ENCODE results near the gene RNF113A. TPM values are rescaled to one million over a fixed set of nuclear protein-coding genes. Genes with fewer than 3 reads are reported as not detected.
"Not testable (repeated sequence)": the region's sequence is repeated elsewhere in the genome, so short reads cannot be mapped to it uniquely, and the experiment has no call there.

RNF113A gene
- total and polyA plus RNA-seq, 9 donors: 9.5 to 18.5 (median 13.5) TPM

GRCh38 chrX:119852382-119853353 is 18.9 kb downstream of the RNF113A start, which contains the start of gene UPF3B:
UPF3B (minus strand) TSS chrX:119852963; CDS start chrX:119852928, 35 bp downstream.
- no peaks in the 10 kb centered on the region for H3K36me3 ChIP-seq
- peak; percentile 93 to 97 (median 96) for DNase-seq
- H3K4me1 ChIP-seq (ENCODE audit: insufficient read depth): no peaks in the 10 kb centered on the region
- 28 to 33% (median 32%) methylated on average over 54 of the region's 54 CpGs for WGBS, 3 donors
- H3K27ac ChIP-seq: peak within 1 kb of the TSS; percentile 57 to 82
- peak; percentile 56 for TF ChIP-seq POLR2A (IDR thresholded peaks at IDR 0.05)
- TF ChIP-seq EP300 (IDR thresholded peaks at IDR 0.05): no peak
- no peaks in the 10 kb centered on the region for H3K27me3 ChIP-seq
- peak within 1 kb of the TSS; percentile 69 for H3K4me3 ChIP-seq
- intact Hi-C loops (cut with DNase I): no loop called here
- no peaks in the 10 kb centered on the region for H3K9me3 ChIP-seq

DNA sequence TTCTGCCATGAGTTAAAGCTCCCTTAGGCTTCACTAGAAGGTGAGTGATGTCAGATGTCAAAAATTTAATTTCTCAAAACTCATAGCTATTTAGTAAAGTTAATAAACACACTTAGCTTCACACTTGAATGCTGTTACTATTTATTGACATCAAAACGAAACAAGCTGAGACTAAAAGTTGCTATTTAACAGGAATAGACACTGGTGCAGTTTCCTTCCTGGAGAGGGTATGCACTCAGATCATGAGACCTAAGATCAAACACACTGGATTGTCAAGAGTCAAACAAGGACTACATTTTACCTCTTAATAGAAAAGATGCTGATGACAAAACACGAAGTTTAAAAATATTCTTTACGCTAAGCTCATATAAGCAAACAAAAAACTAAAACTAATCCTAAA is 37.6 kb downstream of the RNF113A start:
- no peaks in the 10 kb centered on the region for H3K36me3 ChIP-seq
- WGBS, 3 donors: 74 to 78% (median 75%) methylated on average over 3 of the region's 3 CpGs
- H3K27me3 ChIP-seq: no peaks in the 10 kb centered on the region

GRCh38 chrX:119828446-119828845 is 43.1 kb downstream of the RNF113A start:
- Histone ChIP-seq H3K27ac (no peak overlapping the region), H3K4me3 (no peak overlapping the region), H3K4me1 (ENCODE audit: insufficient read depth) (no peaks in the 10 kb centered on the region), H3K36me3 (no peaks in the 10 kb centered on the region), H3K9me3 (no peaks in the 10 kb centered on the region), H3K27me3 (no peaks in the 10 kb centered on the region)
- intact Hi-C loops (cut with DNase I): no loop called here
- no peak for DNase-seq
- WGBS, 3 donors: 83 to 92% (median 88%) methylated on average over 5 of the region's 5 CpGs
- TF ChIP-seq EP300 (IDR thresholded peaks at IDR 0.05) (no peak), CTCF (IDR thresholded peaks at IDR 0.05) (no peak), POLR2A (IDR thresholded peaks at IDR 0.05) (no peak)

More for the DNA sequence above, 37.6 kb downstream of the RNF113A start:
- no peak for DNase-seq
- H3K4me3 ChIP-seq: no peak overlapping the region
- no peak overlapping the region for H3K27ac ChIP-seq
- no peaks in the 10 kb centered on the region for H3K9me3 ChIP-seq
- no peaks in the 10 kb centered on the region for H3K4me1 ChIP-seq (ENCODE audit: insufficient read depth)
- intact Hi-C loops (cut with DNase I): no loop called here
- no peak for TF ChIP-seq EP300 (IDR thresholded peaks at IDR 0.05)
- TF ChIP-seq POLR2A (IDR thresholded peaks at IDR 0.05): no peak
- TF ChIP-seq CTCF (IDR thresholded peaks at IDR 0.05): no peak

GRCh38 chrX:119826399-119826959 is 45.1 kb downstream of the RNF113A start:
- Histone ChIP-seq H3K36me3 (no peaks in the 10 kb centered on the region), H3K4me3 (no peak overlapping the region), H3K27ac (peak overlapping the region in 1 of 2 donors; percentile 23), H3K4me1 (ENCODE audit: insufficient read depth) (no peaks in the 10 kb centered on the region), H3K9me3 (no peaks in the 10 kb centered on the region), H3K27me3 (no peaks in the 10 kb centered on the region)
- no peak for DNase-seq
- intact Hi-C loops (cut with DNase I): no loop called here
- no peak for TF ChIP-seq POLR2A (IDR thresholded peaks at IDR 0.05)
- TF ChIP-seq CTCF (IDR thresholded peaks at IDR 0.05): no peak
- WGBS, 3 donors: 31 to 52% (median 39%) methylated on average over 7 of the region's 7 CpGs

GRCh38 chrX:119824221-119824620 is 47.3 kb downstream of the RNF113A start:
- DNase-seq; H3K4me1 ChIP-seq (ENCODE audit: insufficient read depth); H3K9me3 ChIP-seq: not testable (repeated sequence)

GRCh38 chrX:119821703-119822102 is 49.8 kb downstream of the RNF113A start:
- H3K4me3 ChIP-seq; H3K4me1 ChIP-seq (ENCODE audit: insufficient read depth); H3K27ac ChIP-seq; H3K9me3 ChIP-seq; intact Hi-C loops (cut with DNase I); H3K36me3 ChIP-seq; DNase-seq; H3K27me3 ChIP-seq: not testable (repeated sequence)
- WGBS, 3 donors: 48 to 63% (median 53%) methylated on average over 3 of the region's 3 CpGs

More at GRCh38 chrX:119824221-119824620, 47.3 kb downstream of the RNF113A start:
- intact Hi-C loops (cut with DNase I); H3K27me3 ChIP-seq; H3K27ac ChIP-seq; H3K36me3 ChIP-seq; H3K4me3 ChIP-seq: not testable (repeated sequence)
- WGBS, 3 donors: 24 to 28% (median 25%) methylated on average over 2 to 3 of the region's 5 CpGs

Data from ovary (tissue), 9 donors.